Caco-2 (cell line): ENCODE data around the gene C3. TPM values are rescaled to one million over a fixed set of nuclear protein-coding genes. Genes with fewer than 3 reads are reported as not detected.

Experiments
- BruUV-seq: library from RNA; stranded (reverse); fragments of 400-500 nt; replicated peaks from 2 replicates; lab custom pipeline; 2021; lab: Mats Ljungman, UMichigan
- CTCF ChIA-PET: fragments of 300-600 bp; sonication (Branson Sonifier 250); formaldehyde crosslinking; loops from one replicate; lab custom pipeline; 2022; ENCODE audit warnings: antibody characterized with exemption; lab: Charles Lee
- POLR2A ChIA-PET: fragments of 300-600 bp; sonication (Branson Sonifier 250); formaldehyde crosslinking; loops from one replicate; lab custom pipeline; 2022; ENCODE audit warnings: antibody characterized with exemption; lab: Charles Lee
- DNase-seq, 2 experiments: peaks; one replicate each; pipeline versions ENCODE4 v3.0.0 to v3.0.0-alpha.2; 2020 to 2022
- H3K27me3 ChIP-seq: replicated peaks from 2 replicates; pipeline ENCODE4 v1.6.0; 2011; ENCODE audit warnings: low read length; ENCODE audit not compliant: control insufficient read depth, insufficient read depth
- H3K36me3 ChIP-seq: 2 replicates; pipeline ENCODE4 v1.5.1; 2011; ENCODE audit warnings: low read length; ENCODE audit not compliant: control insufficient read depth, insufficient read depth
- H3K4me1 ChIP-seq: fragments of 250-450 bp; sonication (Bioruptor Pico); 2 replicates; pipeline ENCODE4 v1.5.1; 2020; ENCODE audit warnings: mild to moderate bottlenecking
- H3K4me3 ChIP-seq: 2 replicates; pipeline ENCODE4 v1.5.1; 2011; ENCODE audit warnings: low read depth, mild to moderate bottlenecking, control low read depth, low read length
- H3K9me3 ChIP-seq: fragments of 250-450 bp; sonication (Bioruptor Pico); 2 replicates; pipeline ENCODE4 v1.5.1; 2020; ENCODE audit warnings: mild to moderate bottlenecking, moderate library complexity
- H3K27ac Mint-ChIP-seq: one replicate; pipeline ENCODE4 v1.8.0; 2022; ENCODE audit warnings: mixed read lengths; ENCODE audit not compliant: unreplicated experiment
- H3K27me3 Mint-ChIP-seq: one replicate; pipeline ENCODE4 v1.8.0; 2022; ENCODE audit warnings: mixed read lengths; ENCODE audit not compliant: insufficient read depth, unreplicated experiment
- H3K36me3 Mint-ChIP-seq: one replicate; pipeline ENCODE4 v1.8.0; 2022; ENCODE audit warnings: mild to moderate bottlenecking, mixed read lengths; ENCODE audit not compliant: insufficient read depth, unreplicated experiment
- H3K4me1 Mint-ChIP-seq: one replicate; pipeline ENCODE4 v1.8.0; 2022; ENCODE audit warnings: low read depth, mixed read lengths; ENCODE audit not compliant: unreplicated experiment
- H3K4me3 Mint-ChIP-seq: one replicate; pipeline ENCODE4 v1.8.0; 2022; ENCODE audit warnings: mild to moderate bottlenecking, moderate library complexity, mixed read lengths; ENCODE audit not compliant: unreplicated experiment
- H3K9me3 Mint-ChIP-seq: one replicate; pipeline ENCODE4 v1.8.0; 2022; ENCODE audit warnings: mixed read lengths; ENCODE audit not compliant: unreplicated experiment
- CTCF ChIP-seq, 2 experiments: fragments of 200-600 bp in 1 of 2; IDR thresholded peaks; 1 replicate in 1 of 2; 2 replicates in 1 of 2; pipeline versions ENCODE4 v1.5.1 to v1.8.0; 2011 to 2022; ENCODE audit warnings: antibody characterized with exemption in 1 of 2, control low read depth in 1 of 2, inconsistent platforms in 1 of 2, low read depth in 1 of 2, low read length in 1 of 2, mild to moderate bottlenecking in 1 of 2, moderate library complexity in 1 of 2; ENCODE audit not compliant: insufficient read depth in 1 of 2, severe bottlenecking in 1 of 2, unreplicated experiment in 1 of 2
- intact Hi-C: fragments of 100-400 bp; cut with micrococcal nuclease; formaldehyde crosslinking; loops from one replicate; pipeline ENCODE4 v1.10.0; 2022; ENCODE audit not compliant: unreplicated experiment
- total RNA-seq: library from RNA; stranded (reverse); gene quantifications from 2 replicates; pipeline ENCODE4 v1.2.3, GENCODE V29; 2022

C3 gene
- total RNA-seq, 1 experiment from 2014 or later: 21.7 TPM

- peaks cover 60% of the 10 kb centered on the region for H3K36me3 Mint-ChIP-seq
- no TSS peak for BruUV-seq
- no peak overlapping the region for H3K4me3 ChIP-seq
- no peak overlapping the region for H3K27ac Mint-ChIP-seq
- H3K27me3 Mint-ChIP-seq: no peaks in the 10 kb centered on the region
- no peaks in the 10 kb centered on the region for H3K9me3 Mint-ChIP-seq
- no peak overlapping the region for H3K4me3 Mint-ChIP-seq
- peak; percentile 53 to 58 for DNase-seq
- ChIA-PET POLR2A (interaction anchor here (1.0 kb wide), 1 partner anchor 9 kb away, joined by 4 read pairs; no protein-coding TSS in a partner anchor), CTCF (no interaction called here)
- H3K4me1 ChIP-seq: peaks cover 10% of the 10 kb centered on the region
- intact Hi-C loops: no loop called here
- no peak for TF ChIP-seq CTCF (IDR thresholded peaks at IDR 0.05; ENCODE audit: insufficient read depth in 1 of 2, low read depth in 1 of 2, low read length in 1 of 2, severe bottlenecking in 1 of 2, unreplicated experiment in 1 of 2)
- H3K9me3 ChIP-seq: no peaks in the 10 kb centered on the region
- no peaks in the 10 kb centered on the region for H3K27me3 ChIP-seq
- H3K36me3 ChIP-seq: peaks cover 2% of the 10 kb centered on the region; the same call in 1 of the 2 replicates
- H3K4me1 Mint-ChIP-seq: peaks cover 3% of the 10 kb centered on the region
Measured at GRCh38 chr19:6761053-6761676, 40.7 kb upstream of the C3 start.

GRCh38 chr19:6760606-6761005 lies 40.2 kb upstream of the C3 start:
- H3K27me3 Mint-ChIP-seq: no peaks in the 10 kb centered on the region
- Histone ChIP-seq H3K27me3 (no peaks in the 10 kb centered on the region), H3K9me3 (no peaks in the 10 kb centered on the region), H3K36me3 (peaks cover 2% of the 10 kb centered on the region; the same call in 1 of the 2 replicates), H3K4me1 (peaks cover 8% of the 10 kb centered on the region), H3K4me3 (no peak overlapping the region)
- H3K9me3 Mint-ChIP-seq: no peaks in the 10 kb centered on the region
- BruUV-seq: no TSS peak
- no peak for TF ChIP-seq CTCF (IDR thresholded peaks at IDR 0.05; ENCODE audit: insufficient read depth in 1 of 2, low read depth in 1 of 2, low read length in 1 of 2, severe bottlenecking in 1 of 2, unreplicated experiment in 1 of 2)
- ChIA-PET POLR2A (interaction anchor here (1.0 kb wide), 1 partner anchor 8 kb away, joined by 4 read pairs; no protein-coding TSS in a partner anchor), CTCF (no interaction called here)
- no peak for DNase-seq
- no peaks in the 10 kb centered on the region for H3K4me1 Mint-ChIP-seq
- no peak overlapping the region for H3K27ac Mint-ChIP-seq
- H3K4me3 Mint-ChIP-seq: no peak overlapping the region
- peaks cover 55% of the 10 kb centered on the region for H3K36me3 Mint-ChIP-seq
- intact Hi-C loops: no loop called here

GRCh38 chr19:6754653-6755463 lies 34.4 kb upstream of the C3 start:
- Histone ChIP-seq H3K4me1 (peaks cover 18% of the 10 kb centered on the region; the same call in 1 of the 2 replicates), H3K27me3 (no peaks in the 10 kb centered on the region), H3K9me3 (no peaks in the 10 kb centered on the region), H3K4me3 (no peak overlapping the region), H3K36me3 (no peaks in the 10 kb centered on the region)
- H3K36me3 Mint-ChIP-seq: peaks cover 83% of the 10 kb centered on the region
- intact Hi-C loops: no loop called here
- POLR2A ChIA-PET: no interaction called here
- BruUV-seq: no TSS peak
- TF ChIP-seq CTCF (IDR thresholded peaks at IDR 0.05; ENCODE audit: insufficient read depth in 1 of 2, low read depth in 1 of 2, low read length in 1 of 2, severe bottlenecking in 1 of 2, unreplicated experiment in 1 of 2): no peak
- H3K27ac Mint-ChIP-seq: peak overlapping the region; percentile 70
- H3K27me3 Mint-ChIP-seq: no peaks in the 10 kb centered on the region
- H3K4me1 Mint-ChIP-seq: peaks cover under 1% of the 10 kb centered on the region
- no peaks in the 10 kb centered on the region for H3K9me3 Mint-ChIP-seq
- CTCF ChIA-PET: no interaction called here
- H3K4me3 Mint-ChIP-seq: no peak overlapping the region
- DNase-seq: no peak
